GM18870 (cell line): ENCODE measurements around the gene MERTK.

Experiments
- ATAC-seq: cut with Tn5 transposase; IDR thresholded peaks from one replicate; pipeline ENCODE4 v1.9.1; 2021; ENCODE audit warnings: moderate library complexity; ENCODE audit not compliant: unreplicated experiment

Gene MERTK

DNA sequence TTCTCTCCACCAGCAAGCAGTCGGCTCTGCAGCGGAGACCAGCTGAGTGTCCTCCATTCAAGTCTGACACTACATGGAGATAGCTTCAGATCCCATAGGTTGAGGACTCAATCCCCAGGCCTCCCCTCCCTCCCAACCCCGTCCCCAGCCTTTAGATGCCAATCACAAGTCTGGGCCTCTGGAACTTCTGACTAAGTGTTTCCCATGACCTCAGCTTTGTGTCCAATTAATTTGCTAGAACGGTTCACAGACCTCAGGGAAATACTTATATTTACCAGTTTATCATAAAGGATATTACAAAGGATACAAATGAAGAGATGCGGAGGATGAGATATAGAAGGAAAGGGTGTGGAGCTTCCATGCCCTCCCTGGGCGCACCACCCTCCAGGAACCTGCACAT is 77.4 kb downstream of the MERTK start:
- ATAC-seq: no peak

DNA sequence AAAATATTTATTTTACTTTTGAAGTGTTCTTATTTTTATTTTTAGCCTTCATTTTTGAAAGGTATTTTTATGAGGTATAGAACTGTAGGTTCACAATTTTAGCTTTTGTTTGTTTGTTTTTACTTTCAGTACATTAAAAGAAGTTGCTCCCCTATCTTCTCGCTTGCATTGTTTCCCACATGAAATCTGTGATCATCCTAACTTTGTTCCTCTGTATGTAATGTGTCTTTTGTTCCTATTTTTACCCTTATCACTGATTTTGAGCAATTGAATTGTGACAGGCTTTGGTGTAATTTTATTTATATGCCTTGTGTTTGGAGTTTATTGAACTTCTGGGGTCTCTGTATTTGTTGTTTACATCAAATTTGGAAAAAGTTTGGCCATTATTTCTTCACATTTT is 78.8 kb downstream of the MERTK start:
- ATAC-seq: no peak

DNA sequence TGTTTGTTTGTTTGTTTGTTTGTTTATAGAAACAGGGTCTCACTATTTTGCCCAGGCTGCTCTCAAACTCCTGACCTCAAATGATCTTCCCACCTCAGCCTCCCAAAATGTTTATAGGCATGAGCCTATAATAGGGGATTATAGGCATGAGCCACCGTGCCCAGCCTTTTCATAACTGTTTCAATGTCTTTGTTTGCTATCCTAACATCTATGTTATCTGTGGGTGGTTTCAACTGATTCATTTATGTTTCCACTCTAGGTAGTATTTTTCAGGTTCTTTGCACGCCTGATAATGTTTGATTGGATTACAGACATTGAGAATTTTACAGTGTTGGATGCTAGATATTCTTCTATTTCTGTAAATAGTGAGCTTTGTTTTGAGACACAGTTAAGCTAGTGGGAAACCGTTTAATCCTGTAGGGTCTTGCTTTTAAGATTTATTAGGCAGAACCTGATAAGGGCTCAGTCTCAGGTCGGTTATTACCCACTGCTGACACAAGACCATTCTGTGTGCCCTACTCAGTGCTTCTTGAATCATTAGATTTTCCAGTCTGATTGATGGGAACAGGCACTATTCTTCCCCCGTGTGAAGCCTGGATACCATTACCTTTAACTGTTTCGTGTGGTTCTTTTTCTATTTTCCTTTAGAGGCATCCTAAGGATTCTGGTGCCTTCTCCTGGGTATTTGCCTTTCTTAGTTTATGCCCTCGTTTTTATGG is 80.2 kb downstream of the MERTK start:
- ATAC-seq: no peak

DNA sequence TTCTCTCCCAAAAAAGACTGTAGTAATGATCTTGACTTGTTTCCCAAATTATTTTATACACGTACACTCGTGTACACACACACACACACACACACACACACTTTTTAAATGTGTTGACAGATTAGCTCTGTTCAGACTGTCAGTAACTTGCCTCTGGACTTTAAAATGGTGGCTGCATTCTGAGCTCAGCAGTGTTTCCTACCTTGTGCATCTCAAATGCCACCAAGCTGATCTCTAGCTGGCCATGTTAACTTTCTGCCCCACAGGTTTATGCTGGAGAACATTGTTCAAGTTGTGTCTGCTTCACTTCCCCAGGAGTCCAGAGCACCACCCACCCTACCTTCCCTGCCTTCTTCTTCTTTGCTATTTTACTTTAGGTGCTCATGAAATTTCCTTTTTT is 83.3 kb downstream of the MERTK start:
- no peak for ATAC-seq

DNA sequence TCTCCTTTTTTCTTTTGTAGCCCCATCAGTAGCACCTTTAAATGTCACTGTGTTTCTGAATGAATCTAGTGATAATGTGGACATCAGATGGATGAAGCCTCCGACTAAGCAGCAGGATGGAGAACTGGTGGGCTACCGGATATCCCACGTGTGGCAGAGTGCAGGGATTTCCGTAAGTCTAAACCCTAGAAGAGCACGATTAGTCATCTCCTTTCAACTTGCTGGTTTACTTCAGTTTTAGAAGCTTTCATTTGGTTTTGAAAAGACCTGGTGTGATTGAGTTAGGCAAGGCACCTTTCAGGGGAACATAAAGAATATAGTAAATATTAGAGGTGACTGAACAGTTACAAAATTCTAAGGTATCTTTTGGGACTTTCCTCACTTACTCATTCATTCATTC is 84.4 kb downstream of the MERTK start:
- ATAC-seq: no peak

DNA sequence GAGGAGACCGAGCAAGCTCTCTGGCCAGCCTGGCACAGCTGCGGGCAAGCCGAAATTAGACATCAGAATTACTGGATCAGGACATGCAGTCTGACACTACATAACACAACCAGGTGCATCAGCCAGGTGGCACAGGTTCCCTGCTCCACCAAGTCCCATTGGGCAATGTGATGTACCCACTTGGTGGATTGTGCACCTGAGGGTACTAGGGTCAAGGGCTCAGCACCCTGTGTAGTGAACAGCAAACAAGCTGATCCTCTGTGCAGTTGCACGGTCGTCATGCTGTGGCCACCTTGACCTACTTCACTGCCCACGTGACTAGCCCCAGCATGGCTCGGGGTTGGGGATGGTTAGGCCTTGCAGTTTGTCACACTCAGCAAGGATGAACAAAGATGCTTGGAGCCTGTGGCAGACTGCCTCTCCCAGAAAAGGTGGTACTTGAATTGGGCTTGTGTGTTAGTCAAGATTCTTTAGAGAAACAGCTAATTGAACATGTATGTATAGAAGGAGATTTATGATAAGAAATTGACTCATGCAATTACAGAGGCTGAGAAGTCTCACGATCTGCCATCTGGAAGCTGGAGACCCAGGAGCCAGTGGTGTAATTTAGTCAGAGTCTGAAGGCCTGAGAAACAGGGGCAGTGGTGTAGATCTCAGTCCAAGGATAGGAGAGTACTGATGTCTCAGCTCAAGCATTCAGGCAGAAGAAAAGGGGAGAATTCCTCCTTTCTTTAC is 85.2 kb downstream of the MERTK start:
- no peak for ATAC-seq

DNA sequence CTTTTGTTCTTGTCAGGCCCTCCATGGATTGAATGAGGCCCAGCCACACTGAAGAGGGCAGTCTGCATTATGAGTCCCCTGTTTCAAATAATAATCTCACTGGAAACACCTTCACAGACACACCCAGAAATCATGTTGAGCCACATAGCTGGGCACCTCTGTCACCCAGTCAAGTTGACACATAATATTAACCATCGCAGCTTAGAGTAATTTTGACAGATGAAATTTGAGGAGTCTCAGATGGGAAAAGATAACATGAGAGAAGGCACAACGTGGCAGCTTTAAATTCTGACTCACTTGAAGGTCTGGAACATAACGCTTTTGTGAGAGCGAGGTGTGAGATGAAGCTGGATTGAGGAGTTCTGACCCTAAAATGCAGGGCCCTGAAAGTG is 85.8 kb downstream of the MERTK start:
- no peak for ATAC-seq

DNA sequence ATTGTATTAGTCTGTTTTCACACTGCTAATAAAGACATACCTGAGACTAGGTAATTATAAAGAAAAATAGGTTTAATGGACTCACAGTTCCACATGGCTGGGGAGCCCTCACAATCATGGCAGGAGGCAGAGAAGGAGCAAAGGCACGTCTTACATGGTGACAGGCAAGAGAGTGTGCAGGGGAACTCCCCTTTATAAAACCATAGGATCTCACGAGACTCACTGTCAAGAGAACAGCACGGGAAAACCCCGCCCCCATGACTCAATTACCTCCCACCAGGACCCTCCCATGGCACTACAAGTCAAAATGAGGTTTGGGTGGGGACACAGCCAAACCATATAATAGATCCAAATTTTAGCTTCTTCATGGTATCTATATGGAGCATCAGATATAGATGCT is 87.1 kb downstream of the MERTK start:
- ATAC-seq: no peak

DNA sequence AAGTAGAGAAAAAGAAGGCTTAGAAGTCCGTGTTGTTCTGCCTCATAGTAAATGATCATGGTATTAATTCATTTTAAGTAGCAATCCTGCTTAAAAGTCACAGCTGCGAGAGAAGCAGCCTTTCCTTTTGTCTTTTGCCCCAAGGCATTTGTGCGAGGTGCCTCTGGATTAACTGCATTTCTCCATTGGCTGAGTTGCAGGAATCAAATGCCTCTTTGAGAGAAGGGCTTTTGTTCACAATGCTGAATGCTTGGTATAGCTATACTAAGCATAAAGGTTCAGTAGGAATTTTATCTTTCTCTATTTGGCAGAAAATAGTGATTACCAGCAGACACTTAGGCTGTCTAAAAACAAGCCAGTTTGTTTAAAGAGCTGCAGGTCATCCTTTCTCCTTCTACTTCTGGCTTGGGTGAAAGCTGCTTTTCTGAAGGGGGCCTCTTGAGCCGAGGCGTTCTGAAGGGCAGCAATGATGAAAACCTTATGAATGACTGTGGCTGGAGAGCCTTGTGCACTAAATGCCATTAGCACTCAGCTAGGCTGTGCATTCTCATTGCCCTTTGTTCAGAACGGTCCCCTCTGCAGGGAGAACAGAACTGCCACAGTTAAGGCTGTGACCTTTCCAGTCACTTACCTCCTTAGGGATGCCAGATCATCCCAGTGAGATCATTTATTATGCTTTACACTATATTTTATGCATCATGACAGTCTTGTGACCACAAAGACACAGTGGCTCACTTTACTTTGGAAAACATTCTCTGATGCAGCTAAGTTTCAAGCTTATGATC is 87.9 kb downstream of the MERTK start:
- no peak for ATAC-seq

DNA sequence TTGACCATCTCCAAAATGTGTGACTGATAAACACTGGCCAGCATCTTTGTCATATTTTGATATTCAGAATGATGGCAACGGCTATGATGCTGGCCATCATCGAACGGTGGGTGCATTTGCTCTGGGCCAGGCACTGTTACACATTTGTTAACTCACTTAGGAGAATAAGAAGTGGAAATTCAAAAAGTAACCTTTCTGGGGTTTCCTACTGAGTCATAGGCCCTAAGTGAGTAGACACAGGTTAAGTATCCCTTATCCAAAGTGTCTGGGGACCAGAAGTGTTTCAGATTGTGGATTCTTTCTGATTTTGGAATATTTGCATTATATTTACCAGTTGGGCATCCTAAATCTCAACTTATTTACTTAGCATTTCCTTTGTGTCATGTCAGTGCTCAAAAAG is 92.0 kb downstream of the MERTK start:
- ATAC-seq: no peak

DNA sequence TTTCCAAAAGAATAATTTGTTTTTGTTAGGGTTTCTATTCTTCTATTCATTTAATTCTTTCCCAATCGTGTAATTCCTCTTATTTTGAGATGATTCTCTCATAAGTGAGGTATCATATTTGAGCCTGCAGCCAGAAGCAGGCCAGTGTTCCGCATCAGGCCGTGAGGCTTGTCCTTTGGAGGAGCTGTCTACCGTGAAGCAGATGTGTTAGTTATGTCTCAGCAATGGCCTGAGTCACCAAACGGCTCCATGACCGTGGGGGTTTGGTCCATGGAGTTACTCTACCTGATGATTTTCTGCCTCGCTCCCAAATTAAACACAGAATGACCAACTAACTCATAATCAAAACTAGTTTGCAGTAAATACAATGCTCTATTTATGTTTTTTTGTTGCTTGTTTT is 92.4 kb downstream of the MERTK start:
- ATAC-seq: no peak

DNA sequence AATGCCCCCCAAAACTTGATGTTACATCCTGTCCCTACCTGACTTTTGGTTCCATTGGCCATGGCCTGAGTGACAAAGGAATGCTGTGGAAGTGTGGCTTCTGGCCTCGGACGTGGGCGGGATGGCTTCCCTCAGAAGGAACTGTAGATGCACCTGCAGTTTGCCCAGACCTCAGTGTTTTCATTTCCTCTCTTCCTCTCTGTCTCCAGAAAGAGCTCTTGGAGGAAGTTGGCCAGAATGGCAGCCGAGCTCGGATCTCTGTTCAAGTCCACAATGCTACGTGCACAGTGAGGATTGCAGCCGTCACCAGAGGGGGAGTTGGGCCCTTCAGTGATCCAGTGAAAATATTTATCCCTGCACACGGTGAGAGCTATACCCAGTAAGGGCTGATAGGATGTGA is 95.6 kb downstream of the MERTK start:
- no peak for ATAC-seq

DNA sequence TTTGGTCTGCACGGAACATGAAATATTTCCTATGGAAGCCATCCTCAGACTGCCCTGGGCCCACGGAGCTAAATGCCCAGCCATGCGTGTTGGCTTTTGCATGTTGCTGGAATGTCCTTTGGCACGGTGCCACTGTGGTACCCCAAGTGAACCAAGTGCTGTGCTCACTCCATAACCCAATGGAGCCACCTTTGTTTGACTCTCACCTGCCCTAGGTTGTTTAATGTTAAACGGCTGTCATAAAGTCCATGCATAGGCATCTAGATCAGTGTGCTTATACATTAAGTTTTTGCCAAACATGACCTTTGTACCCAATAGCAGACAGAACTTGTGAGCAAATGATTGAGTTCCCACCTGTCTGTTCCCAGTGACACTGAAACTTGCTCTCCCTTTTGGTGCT is 96.7 kb downstream of the MERTK start:
- ATAC-seq: no peak

DNA sequence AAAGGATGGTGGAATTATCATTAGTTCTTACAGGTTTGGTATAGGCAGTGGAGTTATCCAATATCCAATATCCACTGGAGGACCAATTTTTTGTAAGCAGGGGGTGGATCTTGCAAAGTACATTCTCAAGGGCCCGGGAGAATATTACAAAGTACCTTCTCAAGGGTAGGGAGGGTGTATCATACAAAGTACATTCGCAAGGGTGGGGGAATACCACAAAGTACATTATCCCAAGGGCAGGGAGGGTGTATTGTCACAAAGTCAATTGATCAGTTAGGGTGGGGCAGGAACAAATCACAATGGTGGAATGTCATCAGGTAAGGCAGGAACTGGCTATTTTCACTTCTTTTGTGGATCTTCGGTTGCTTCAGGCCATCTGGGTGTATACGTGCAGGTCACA is 101.4 kb downstream of the MERTK start:
- ATAC-seq: no peak

DNA sequence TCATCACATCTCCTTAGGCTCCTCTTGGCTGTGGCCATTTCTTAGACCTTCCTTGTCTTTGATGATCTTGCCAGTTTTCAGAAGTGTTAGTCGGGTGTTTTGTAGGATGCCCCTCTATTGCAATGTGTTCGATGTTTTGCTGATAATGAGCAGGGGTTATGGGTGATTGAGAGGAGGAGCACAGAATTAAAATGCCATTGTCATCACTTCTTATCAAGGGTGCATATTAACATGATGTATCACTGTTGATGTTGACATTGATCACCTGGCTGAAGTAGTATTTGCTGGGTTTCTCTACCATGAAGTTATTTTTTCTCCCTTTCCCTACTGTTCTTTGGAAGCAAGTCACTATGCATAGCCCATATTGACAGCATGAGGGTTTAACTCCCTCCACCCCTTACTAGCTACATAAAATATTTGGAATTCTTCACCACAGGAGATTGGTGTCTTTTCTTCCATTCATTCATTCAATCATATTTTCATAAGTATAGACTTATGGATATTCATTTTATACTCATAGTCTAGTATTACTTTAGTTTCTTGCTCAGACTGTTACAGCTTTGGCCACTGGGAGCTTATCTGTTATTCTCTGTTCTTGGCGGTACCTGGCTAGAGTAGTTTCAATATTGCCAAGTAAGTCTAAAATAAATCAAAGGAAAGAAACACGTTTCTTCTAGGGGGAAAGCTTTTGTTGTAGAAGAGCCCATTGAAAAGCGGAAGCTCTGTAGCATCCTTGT is 102.2 kb downstream of the MERTK start:
- no peak for ATAC-seq

DNA sequence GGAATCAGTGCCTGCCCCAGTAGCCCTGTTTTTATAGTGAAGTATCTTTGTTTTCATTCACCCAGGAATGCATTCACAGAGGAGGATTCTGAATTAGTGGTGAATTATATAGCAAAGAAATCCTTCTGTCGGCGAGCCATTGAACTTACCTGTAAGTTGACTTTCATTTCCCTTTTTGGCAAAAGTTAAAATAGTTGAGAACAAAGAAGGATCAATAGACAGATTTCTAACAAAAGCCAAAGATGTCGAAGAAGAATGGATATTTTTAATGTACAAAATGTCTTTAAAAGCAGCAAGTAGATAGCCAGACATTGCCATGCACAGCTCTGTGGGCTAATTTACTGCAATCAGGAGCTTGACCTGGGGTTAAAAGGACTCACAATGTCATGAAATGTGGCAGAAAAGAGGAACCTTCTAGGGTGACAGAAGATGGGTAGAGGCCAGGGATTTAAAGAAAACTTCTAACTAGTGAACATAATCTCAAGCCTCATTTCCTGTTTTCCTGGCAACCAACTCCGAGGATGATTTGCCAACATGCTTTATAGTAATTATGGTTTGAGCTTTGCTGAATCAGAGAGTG is 102.8 kb downstream of the MERTK start:
- ATAC-seq: no peak

DNA sequence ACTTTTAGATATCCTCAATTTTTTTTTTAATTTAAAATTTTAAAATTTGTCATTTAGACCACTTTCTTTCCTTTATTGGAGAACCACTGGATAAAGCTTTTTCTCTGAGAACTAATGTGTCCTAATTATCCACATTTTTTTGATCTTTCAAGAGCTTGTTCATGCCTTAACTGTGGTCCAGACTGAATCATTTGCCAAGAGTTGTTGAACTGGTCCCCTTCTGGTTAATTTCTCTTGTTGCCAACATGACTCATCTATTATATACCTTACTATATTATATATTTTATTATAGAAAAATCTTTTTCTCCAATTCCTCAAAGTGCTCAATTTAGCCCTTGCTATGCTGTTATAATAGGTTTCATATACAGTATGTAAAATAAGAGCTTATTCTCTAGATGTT is 103.5 kb downstream of the MERTK start:
- ATAC-seq: no peak

DNA sequence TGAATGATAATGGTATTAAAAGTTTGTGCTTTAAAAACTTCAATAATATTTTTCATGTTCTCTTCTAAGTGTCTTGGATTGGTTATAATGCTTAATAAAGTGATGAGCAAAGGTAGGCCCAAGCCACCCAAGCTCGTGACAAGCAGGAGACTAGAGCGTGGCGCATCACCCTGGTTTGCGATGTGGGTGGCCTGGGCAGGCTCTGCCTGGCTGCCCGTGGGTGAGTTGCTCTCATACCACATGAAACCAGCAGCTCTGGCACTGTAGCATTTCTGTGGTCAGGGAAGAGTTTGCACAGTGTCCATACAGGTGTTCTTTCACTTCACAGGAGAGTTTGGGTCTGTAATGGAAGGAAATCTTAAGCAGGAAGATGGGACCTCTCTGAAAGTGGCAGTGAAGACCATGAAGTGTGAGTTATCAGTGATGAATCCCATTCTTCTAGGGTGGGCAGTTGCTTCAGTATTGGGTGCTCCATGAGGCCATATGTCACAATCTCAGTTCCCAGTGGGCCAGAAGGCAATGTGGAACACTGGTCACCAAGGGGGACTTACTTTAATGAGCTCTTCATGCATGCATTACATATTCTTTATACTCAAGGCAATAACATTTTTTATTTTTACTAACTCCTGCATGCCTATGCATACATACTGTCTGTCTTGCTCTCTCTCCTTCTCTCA is 105.3 kb downstream of the MERTK start:
- no peak for ATAC-seq

DNA sequence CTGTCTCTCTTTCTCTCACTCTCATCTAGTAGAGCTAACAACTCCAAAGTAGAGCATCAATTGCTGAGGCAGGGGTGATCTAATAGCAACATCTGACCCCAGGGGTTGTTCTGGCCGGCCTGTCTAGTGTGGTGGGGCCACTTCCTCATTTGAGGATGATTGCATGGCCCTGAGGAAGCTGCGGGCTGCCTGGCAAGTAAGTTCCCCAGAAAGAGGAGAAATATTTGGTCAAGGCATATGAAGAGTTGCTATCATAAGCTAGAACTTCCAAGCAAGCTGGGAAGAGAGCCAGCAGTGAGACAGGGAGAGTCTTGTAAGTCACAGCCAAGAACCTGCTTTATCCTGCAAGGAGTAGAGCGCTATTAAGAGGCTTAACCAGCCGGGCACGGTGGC is 105.8 kb downstream of the MERTK start:
- ATAC-seq: no peak

DNA sequence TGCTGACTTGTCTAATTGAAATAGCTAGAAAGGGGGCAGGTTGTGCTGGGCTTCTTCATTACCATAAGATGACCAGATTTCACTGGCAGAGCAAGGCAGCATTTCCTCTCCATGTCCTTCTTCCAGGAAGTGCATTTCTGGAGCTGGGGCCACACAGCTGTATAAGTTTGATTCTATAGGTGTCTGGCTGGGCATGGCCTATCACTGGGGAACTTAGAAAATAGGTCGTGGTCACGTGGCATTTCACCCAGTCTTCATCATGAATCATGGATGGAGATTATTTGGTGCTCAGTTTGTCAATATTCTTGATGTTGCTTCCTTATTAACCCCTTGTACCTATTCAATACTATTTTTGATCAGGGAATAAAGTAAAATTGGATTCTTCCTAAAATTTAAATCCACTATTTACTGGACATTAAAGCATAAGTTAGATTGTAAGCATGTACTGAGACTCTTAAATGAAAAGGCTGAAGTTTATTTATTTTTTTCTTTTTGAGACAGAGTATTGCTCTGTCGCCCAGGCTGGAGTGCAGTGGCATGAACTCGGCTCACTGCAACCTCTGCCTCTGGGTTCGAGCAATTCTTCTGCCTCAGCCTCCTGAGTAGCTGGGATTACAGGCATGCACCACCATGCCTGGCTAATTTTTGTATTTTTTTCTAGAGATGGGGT is 107.1 kb downstream of the MERTK start:
- ATAC-seq: no peak
